GM21390 (cell line): Measurements from ENCODE around the gene KLHL29.

Experiments
- ATAC-seq: cut with Tn5 transposase; IDR thresholded peaks from one replicate; pipeline ENCODE4 v1.9.1; 2021; ENCODE audit not compliant: unreplicated experiment

The KLHL29 gene

DNA sequence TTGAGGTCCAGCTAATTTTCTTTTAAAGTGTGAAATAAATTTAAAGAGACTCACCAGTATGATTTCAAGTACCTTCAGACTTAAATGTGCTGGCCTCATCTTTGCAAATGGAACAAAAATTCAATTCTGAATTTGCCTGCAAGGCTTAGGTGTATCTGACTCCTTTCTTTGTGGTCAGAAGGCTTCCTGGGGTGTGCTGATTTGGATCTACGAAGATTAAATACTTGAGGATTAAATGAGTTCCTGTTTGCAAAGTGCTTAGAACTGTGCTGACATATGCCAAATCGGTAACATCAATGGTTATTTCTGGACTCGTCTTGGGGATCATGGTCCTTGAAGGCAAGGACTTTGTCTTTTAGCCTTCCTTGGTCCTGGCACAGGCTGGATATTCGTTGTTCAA, 9.7 kb downstream of the KLHL29 start:
- no peak for ATAC-seq

DNA sequence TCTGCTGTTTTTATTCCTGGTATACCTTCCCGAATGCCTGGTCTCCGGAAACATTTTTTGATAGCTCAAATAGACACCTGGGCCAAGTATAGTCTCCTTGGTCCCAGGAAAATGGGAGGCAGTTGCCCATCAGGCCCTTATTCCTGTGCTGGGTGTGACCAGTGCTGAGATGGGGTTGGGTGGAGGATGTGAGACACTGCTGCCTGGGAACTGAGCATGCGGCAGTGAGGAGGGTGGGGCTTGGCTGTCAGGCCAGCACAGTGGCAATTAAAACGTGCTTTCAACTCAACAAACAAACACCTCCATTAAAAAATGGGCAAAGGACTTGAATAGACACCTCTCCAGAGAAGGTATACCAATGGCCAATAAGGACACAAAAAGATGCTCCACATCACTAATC, 12.5 kb downstream of the KLHL29 start:
- no peak for ATAC-seq

DNA sequence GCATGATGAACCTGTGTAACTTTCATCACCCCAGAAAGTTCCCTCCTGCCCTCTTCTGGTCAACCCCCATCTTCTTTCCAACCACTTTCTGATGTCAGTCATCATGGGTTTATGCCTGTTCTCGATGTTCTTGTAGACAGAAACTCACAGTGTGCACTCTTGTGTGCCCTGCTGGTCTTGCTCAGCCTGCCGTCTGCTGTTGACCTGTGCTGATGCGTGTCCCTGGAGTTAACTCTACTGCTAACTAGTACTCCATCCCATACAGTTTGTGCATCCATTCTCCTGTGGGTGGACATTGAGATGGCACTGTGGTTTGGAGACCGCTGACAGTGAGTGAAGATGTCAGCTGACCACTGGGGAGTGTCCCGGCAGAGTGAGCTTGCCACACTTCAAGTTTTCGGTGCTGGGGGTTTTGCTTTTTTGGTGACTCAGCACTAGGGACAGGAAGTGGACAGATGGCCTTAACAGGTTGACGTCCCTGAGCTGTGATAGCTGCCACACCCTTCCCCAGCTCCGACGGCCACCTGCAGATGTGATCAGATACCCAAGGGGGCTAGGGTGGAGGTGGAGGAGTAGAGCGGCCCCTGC, 14.8 kb downstream of the KLHL29 start:
- ATAC-seq, result peak; percentile 69

DNA sequence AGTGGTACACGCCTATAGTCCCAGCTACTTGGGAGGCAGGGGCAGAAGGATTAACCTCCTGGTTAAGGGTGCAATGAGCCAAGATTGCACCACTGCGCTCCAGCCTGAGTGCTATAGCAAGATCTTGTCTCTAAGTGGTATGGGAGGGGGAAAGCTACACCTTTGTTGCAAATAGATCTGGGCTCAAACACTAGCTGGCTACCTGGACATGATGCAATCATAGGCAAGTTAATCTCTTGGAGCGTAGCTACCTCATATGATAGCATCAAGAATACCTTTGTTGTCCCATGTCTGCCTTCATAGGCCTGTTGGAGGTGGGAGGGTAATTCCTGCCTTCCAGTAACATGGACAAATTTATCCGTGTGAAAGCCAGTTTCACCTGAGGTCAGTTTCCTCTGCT, 15.7 kb downstream of the KLHL29 start:
- ATAC-seq, result no peak

DNA sequence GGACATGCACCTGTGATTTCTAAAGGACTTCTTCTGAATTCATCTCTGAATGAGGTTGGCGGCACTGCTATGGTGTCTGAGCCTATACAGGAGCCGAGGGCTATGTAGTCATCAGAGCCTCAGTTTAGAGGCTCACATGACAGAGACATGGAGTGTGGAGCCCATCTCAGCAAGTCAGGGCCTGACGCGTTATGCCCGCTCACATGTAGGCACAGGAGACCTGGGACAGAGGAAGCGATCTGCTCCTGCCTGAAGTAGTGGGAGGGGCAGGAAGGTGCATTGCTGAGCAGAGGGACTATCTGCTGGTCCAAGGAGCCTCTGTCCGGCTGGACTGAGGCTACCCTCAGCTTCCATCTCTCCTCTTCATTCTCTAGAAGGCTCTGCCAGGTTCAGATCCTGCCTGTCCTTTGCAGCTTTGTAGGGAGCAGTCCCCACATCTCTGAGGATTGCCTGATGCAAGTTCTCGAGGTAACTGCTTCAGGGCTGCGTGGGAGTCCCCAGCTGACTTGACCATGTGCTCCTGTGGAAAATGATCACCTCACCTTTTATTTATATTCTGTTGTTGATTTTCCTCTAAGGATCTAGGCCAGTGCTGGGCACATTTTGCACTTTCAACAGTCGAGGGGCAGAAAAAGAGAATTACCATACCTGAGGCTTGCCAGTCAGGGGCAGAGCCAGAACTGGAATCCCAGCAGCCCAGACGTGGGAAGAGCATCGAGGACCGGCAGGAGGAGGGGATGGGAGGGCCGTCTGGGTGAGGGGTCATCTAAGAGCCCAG, 16.6 kb downstream of the KLHL29 start:
- no peak for ATAC-seq

DNA sequence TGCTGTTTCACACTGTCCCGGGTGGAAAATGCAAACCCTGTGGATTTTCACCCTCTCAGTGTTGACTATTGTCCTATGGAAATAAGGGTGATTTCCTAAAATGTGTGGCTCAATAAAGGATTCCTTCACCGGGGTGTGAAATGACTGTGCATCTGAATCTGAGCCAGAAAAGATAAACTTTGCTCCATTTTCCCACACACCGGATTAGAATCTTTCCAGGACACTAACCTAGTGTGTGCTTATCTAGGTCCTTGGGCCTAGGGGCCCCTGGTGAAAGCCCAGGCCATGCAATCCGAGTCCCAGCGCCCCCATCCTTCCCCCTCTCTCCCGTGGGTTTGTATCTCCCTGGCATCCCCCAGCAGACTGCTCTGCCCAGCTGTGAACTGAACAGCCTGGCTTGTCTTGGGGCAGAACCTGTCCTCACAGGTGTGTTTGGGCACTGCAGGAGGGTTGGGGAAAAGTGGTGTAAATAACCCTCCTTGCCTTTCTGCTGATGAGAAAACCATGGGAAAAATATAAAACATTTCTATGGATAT, 17.3 kb downstream of the KLHL29 start:
- no peak for ATAC-seq

DNA sequence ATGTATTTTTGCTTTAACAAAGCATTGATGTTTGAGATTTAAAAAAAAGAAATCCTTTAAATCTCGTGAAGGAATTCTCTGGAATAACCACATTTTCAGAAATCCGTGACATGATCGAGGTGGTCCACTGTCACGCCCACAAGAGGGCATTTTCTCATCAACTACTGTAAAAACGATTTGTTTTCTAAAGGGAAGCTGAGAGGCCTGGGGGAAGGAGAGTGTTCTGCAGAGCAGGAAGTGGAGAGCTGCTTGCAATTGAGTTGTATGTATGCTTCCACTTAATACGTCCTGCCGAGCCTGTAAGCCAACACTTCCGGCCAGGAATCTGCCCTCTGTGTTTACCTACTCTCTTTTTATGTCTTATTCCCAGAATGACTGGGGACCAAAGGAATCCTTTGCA, 19.4 kb downstream of the KLHL29 start:
- ATAC-seq, result peak; percentile 66

DNA sequence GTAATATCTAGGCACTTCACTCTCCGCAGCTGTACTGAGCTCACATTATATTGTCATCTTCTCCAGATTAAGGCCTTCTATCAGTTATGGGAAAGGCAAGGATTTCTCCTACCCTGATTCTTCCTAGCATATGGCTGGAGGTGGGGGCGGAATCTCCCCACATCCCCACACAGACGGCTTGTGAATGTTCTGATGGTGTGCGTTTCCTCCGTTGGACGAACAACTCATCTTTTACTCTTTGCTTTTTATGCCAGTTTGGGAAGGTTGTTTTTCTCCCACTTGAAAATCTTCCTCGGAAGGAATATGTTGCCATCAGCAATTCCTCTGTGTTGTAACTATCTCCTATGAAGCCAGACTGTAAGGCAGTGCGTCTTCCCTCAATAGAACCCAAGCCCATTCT, 24.3 kb downstream of the KLHL29 start:
- no peak for ATAC-seq

DNA sequence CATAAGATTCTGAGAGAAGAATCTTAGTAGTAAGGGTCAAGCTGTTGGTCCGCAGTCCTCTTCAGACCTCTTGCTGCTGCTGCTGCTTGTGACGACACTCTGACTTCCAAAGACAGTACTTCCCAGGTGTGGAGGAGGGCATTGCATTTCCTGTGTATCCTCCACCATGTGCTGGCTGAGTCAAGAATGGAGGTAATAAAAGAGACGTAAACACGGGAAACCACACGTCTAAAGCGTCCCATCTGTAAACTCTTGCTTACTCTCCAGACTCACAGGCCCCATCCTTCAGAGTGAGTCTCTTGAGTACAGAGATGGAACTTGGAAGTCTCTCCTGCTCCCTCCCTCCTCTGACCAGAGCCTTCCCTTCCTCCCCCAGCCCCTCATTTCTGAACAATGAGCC, 25.6 kb downstream of the KLHL29 start:
- no peak for ATAC-seq

DNA sequence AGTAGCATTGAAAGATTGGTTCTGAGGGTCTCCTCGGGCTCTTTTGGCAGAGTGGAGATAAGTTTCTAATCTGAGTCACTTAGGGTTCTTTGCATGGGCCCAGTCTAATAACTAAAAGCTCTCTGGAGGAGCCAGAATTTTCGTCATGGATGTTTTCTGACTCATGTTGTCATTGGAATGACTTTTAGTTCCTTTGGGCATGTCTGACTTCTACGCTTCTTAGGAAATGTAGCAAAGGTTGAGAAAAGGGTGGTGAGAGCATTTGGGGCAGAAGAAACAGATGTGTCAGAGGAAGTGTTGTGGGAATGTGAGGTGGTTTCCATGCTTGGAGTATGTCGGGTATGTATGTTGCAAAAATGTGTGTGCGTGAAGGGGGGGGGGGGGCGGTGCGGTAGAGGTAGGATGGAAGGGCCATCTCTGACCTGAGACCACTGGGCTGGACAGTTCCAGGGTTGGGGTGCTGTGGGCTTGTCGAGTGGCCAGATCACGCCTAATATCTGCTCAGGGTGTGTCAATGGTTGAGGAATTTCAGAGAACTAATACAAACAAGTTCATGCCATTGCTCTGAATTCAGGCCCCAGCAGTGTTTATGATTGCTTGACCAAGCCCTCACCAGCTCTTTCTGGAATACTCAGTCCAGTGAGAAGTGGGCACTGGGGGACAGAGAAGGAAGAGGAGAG, 26.9 kb downstream of the KLHL29 start:
- ATAC-seq, result no peak

DNA sequence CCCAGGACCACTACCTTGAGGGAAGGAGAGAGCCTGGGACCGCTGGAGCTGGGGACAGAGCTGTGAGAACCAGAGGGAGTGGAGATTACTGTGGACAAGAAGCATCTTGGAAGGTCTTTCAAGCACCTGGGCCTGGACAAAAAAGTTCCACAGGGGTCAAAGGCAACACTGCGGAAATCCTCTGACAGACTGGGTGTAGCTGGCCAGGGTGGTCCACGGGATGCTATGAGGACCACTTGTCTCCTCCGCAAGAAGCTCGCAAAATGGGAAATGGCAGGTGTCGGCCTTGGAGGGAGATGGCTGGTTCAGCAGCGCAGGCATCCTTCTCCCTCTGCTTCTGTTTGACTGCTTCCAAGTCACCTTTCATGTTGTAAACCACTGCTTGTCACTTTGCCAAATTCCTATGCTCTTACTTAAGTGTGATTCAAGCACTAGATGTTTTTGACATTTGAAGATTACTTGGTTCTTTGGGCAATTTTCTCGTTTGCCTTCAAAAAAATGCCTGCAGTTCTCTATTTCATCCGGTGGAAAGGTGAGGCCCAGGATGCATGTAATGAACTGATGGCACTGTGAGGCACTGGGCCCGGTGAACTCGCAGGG, 27.7 kb downstream of the KLHL29 start:
- ATAC-seq, result no peak

DNA sequence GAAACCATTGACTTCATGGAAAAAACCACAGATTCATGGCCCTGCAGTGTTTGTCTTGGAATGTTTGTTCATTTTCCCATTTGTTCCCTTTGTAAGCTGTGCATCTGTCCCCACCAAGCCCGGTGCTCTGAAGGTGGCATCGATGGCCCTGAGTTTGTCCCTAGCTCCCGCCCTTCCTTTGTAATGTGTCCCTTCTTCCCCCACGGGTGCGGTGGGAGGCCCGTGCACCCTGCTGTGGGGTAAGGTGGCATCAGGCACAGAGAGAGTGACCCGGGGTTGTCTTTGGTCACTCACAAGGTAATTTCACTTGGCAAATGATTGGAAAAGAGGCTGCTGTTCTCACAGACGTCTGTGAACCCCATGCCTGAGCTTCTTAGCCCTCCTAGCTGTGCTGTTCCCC, 28.7 kb downstream of the KLHL29 start:
- no peak for ATAC-seq

DNA sequence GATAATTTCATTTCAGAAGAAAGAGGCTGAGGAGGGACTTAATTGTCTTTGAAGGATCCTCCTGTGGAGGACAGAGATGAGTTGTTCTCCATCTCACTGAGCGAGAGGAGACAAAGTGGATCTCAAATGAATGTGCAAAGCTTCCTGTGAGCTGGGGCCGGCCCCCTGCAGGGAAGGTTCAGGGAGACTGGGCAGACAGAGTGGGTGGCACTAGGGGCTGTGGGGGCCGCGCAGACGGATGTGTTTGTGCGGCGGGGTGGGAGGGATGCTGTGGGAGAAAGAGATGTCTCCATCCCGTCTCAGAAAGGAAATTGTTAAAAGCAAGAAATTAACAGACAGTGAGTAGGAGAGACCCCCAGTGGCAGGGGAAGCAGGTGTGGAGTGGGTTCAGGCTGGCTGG, 29.1 kb downstream of the KLHL29 start:
- ATAC-seq, result no peak

DNA sequence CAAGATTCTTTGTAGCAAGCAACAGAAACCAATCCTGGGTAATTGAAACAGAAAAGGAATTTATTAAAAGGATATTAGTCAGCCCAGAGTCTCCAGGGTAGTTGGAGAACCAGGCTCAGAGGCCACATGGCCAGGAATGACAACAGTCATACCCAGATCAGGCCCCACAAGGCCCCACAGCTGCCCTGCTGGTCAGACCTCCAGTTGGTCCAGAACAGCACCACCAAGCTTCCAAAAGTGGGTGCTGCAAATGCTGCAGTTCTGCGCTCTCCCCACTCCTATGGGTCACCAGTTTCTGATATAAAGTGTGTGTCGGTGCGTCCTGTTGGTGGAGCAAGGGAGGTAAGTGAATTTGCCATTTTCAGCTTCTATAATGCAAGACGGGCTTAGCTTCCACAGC, 29.9 kb downstream of the KLHL29 start:
- no peak for ATAC-seq

DNA sequence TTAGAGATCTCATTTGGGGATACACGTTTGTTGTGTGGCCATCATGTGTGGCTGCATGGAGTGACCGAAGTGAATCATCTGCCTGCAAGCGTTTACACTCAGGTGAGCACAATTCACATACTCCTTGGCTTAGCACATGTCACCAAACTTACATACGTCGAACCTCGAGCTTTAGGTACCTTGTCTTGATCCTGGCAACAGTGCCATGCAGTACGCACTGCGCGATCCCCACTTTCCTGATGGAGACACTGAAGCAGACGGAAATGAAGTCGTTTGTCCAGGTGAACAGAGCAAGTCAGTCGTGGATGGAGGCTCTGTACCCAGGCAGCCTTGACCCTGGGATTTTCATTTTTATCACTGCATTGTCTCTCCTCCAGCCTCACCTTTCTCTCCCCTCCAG, 32.3 kb downstream of the KLHL29 start:
- ATAC-seq, result no peak

DNA sequence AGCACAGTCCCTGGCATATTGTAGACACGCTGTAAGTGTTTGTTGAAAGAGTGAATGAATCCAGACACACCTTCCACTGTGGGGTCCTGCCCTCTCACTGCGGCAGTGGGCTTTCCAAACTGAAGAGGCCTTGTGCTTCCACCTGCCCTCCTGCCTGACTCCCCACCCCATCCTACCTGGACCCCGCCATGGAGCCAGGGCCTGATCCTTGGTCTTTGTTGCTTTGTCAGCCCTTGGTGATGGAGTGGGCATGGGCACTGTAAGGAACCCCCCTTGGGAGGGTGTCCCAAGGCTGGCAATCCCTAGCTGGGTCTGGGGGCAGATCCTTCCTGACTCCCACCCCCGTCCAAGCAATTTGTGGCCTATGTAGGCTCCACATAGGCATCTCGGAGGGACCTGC, 33.1 kb downstream of the KLHL29 start:
- no peak for ATAC-seq

DNA sequence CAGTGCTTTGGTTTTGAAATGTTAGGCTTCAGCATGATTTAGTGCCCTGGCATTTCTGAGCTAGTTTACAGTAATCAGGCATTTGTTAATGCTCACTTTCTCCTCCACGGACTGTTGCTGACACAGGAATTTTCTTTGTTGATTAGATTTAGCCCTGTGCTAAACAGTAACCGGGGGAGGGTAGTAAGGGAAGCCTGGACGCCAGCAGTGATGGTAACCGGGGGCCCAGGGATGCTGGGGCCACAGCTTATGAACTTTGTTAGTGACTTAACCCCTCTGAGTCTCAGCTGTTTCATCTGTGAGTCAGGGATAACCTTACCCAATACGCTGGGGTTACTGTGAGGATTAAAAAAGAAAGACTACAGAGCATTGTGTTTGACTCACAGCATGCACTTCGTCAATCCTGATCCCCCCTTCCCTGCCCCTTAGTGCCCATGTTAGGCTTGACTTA, 33.5 kb downstream of the KLHL29 start:
- ATAC-seq, result no peak

DNA sequence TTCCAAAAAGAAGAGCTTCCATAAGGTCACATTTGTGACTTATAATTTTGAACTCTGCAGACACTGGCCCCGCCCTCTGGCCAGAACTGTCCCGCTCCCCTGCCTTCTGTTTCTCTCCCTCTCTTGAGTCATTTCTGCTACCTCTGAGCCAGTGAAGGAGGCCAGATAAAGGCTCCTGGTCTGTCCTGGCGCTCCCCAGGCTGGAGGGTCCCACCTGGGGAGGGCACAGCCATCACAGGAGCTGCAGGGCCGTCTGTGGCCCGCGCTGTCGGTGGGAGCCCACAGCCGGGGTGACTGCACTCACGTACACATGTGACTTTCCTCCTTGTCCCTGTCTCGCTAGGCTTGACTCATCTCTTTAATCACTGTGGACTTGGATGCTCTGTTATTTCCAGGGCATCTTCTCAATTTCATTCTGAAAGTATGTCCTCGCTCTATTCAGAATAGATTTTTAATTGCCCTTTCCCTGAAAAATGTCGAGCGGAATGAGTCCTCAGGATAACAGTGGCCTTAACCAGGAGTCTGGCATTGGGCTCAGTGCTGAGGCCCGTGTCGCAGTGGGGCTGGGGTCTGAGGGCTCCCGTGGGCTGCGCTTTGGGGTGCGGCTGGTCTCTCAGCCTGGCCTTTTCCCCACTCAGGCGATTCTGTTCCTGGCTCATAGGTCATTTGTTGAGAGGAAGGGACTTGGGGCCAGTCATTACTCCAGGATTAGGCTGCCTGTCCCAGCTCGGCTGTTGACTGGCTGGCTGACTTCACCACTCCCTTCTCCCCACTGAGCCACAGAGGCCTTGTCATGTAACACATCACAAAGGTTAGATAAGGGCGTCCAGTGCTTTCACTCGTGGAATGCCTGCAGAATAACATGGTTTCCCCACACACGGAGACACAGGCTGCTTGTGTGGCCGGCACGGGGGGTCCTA, 34.5 kb downstream of the KLHL29 start:
- ATAC-seq, result no peak

DNA sequence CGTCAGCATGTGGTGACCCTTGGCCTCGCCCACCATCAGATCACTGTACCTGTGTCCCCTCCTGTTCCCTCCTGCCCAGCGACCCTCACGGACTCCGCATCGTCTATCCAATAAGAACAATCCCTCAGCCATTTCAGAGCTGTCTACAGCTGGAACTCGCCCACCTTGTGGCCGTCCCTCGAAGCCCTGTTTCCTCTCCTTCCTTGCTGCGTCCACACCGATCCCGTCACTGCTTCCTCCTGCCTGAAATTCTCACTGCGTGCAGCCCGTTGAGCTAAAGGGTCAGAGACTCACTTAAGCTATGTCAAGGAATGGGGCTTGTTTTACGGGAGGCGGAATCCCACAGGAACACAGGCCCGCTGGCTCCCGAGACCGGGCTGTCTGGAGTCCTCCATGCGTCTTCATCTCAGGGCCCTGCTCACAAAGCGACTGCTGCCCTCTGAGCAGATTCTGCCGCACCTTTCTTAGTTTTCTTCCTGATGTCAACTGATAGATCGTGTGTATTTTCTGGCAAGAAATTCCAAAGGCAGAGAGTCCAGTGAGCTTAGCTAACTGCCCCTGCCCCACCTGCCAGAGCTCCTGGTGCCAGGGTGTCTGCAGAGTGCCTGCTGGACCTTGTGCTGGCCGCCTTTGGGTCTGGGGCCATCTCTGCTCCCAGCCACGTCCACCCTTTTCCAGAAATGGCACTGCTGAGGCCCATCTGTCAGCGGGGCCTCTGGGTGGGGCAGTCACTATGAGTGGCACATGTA, 35.3 kb downstream of the KLHL29 start:
- no peak for ATAC-seq
